GM12873 (cell line): ENCODE measurements around the gene RNH1.

Source experiments
- CTCF ChIP-seq: IDR thresholded peaks from 2 replicates; pipeline ENCODE4 v1.5.1; 2012; ENCODE audit warnings: low read depth, mild to moderate bottlenecking, moderate library complexity, low read length, control low read depth; ENCODE audit not compliant: insufficient read depth; ENCODE audit errors: missing control alignments

RNH1 gene

GRCh38 chr11:503179-503981 lies 3.7 kb downstream of the RNH1 start:
- TF ChIP-seq CTCF = no peak

DNA sequence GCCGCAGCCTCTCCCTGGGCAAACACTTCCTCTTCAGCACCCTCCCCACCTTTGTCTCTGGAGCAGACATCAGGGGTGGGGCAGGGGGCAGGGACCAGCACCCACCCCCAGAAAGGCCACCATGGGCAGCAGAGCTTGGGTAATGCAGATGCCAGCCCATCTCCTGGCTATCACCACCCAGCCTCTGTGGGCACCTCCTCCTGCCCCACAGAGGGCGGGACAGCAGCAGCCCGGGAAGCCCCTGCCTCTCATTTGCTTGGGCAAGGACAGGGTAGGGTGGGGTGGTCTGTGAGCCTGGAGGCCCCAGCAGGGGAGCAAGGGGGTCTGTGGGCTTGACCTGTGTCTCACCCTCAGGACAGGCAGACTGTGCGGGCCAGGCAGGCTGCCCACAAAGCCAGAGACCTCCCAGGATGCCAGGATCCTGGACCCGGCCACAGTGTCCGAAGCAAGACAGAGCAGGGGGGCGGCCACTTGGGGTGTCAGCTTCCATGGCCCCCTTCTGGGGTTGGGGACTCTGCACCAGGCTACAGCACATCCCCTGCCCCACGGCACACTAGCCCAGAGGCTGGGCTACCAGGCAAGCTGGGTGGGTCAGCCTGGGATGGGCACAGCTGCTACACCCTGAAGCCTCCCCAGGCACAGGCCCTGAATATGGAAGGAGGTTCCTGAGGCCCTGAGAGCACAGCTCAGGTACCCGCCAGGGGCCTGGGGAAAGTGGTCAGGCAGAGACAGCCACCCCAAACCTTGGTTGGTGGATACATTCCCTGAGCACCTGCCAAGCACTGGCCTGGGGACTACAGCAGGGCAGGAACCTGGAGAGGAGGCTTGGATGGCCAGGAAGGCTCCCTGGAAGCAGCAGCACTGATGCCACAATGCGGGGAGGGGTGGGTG lies 4.5 kb downstream of the RNH1 start:
- TF ChIP-seq CTCF = no peak

GRCh38 chr11:501683-502287 lies 5.3 kb downstream of the RNH1 start:
- no peak for TF ChIP-seq CTCF

DNA sequence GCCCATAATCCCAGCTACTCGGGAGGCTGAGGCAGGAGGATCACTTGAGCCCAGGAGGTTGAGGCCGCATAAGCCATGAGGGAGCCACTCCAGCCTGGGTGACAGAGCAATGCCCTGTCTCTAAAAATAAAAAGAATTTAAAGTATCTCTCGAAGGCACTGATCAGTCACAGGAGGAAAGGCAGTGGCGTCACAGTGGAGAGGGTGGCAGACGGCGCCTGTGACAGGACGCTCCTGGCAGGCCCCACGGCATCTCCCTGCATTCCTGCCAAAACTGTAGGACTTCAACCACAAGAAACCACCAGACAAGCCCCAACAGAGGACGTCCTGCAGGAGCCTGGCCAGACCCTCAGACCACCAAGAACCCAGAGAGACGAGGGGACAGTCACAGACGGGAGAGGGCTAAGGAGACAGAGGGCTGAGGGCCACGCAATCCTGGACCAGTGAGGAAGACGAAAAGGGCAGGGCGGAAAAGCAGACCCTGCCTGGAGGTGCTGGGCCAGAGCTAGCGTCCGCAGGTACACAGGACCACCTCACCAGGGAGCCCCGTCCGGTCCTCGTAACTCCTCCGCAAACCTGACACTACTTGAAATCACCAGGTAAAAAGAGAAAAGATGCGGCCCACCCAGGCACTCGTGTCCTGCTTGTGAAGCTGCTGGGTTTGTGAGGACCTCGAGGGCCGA lies 5.9 kb downstream of the RNH1 start:
- no peak for TF ChIP-seq CTCF

DNA sequence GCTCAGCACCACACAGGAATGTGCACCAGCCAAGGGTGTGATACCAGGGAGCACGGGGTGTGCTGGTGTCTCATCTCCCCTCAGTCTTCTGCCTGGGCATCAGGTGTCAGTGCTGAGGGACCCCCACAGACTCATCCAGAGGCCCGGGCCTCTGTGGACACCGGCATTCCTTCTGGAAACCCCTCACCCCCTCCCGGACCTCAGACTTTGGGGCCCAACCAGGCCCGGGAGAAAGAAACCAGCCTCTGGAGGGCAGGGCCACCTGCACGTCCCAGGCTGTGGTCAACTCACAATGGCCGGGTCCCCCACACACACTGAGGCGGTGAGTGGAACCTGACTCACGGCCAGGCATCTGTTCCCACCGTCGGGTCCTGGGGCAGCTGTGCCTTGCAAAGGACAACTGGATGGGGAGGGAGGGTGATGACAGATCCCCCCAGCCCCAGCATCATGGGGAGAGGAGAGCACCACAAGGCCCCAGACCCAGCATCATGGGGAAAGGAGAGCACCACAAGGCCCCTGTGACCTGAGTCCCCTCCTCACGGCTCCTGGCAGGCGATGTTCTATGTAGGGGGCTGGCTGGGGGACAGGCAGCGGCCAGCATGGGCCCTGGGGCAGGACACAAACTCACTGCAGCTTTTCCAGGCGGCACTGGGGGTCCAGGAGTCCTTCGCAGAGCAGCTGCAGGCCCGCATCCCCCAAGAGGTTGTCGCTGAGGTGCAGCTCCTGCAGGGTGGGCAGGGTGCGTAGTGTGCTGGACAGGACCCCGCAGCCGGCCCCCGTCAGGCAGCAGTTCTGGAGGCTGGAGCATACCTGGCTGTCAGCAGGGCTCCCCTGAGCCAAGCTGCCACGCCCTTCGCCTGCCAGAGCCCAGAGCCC lies 7.6 kb downstream of the RNH1 start:
- no peak for TF ChIP-seq CTCF

DNA sequence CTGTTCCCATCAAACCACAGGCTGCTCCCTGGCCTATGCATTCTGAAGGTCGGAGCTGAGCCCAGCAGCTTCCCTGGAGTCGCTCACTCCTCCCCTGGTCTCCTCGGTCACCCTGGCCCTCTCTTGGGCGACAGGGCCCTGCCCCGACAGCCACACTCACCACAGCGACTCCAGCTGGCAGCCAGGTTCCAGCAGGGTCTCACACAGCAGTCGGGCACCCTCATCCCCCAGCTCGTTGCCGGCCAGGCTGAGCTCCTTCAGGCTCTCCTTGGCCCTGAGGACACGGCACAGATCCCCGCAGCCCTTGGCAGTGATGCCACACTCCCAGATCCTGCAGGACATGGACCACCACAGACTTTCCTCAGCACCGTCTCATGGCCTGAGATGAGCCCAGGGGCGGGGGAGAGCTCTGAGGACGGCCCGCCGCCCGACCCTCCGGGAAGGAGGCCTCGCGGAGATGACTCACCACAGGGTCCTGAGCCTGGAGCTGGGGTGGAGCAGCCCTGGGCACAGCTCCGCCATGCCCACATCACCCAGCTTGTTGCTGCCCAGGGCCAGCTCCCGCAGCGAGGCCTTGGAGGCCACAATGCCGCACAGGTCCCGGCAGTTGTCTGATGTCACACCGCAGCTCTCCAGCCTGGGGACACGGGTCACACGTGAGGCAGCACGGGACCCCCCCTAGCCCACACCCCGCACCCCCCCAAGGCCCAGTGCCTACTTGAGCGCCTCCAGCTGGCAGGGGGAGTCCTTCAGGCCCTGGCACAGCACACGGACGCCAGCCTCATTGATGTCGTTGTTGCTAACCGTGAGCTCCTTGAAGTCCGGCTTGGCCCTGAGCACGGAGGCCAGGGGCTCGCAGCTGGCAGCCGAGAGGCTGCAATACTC lies 8.5 kb downstream of the RNH1 start:
- no peak for TF ChIP-seq CTCF
